Mesenchymal stem cell (in vitro differentiated cells and primary cell): ENCODE measurements around the gene MB.
A peak's percentile ranks its signal among the peaks of the same experiment; 100 is the strongest.

Source experiments
- DNase-seq: peaks from one replicate; pipeline ENCODE4 v3.0.0-alpha.2; 2013
- H2AFZ ChIP-seq: one replicate; pipeline ENCODE4 v1.6.1; 2013; ENCODE audit warnings: low read depth, mild to moderate bottlenecking, control low read depth, inconsistent platforms, low read length, moderate library complexity
- H2AK5ac ChIP-seq: 2 replicates; pipeline ENCODE4 v1.6.1; 2013; ENCODE audit warnings: low read length, moderate library complexity, mild to moderate bottlenecking, inconsistent platforms; ENCODE audit not compliant: severe bottlenecking
- H2BK120ac ChIP-seq: one replicate; pipeline ENCODE4 v1.6.1; 2013; ENCODE audit warnings: low read depth, mild to moderate bottlenecking, inconsistent platforms, low read length, moderate library complexity
- H2BK12ac ChIP-seq, 2 experiments: one replicate each; pipeline ENCODE4 v1.6.1; 2013; ENCODE audit warnings: inconsistent platforms in 2 of 2, low read length in 2 of 2, mild to moderate bottlenecking in 2 of 2, moderate library complexity in 2 of 2, control low read depth in 1 of 2
- H2BK15ac ChIP-seq: one replicate; pipeline ENCODE4 v1.6.1; 2013; ENCODE audit warnings: mild to moderate bottlenecking, low read depth, inconsistent platforms; ENCODE audit not compliant: poor library complexity, severe bottlenecking
- H2BK5ac ChIP-seq: 2 replicates; pipeline ENCODE4 v1.6.1; 2013; ENCODE audit warnings: low read depth, mild to moderate bottlenecking, low read length, control low read depth, inconsistent platforms; ENCODE audit not compliant: poor library complexity, severe bottlenecking
- H3K14ac ChIP-seq, 2 experiments: one replicate each; pipeline ENCODE4 v1.6.1; 2013; ENCODE audit warnings: inconsistent platforms in 2 of 2, low read length in 2 of 2, control low read depth in 1 of 2, mild to moderate bottlenecking in 1 of 2, moderate library complexity in 1 of 2
- H3K18ac ChIP-seq, 2 experiments: one replicate each; pipeline ENCODE4 v1.6.1; 2013; ENCODE audit warnings: inconsistent platforms in 2 of 2, low read length in 2 of 2, control low read depth in 1 of 2, low read depth in 1 of 2, mild to moderate bottlenecking in 1 of 2
- H3K23ac ChIP-seq, 2 experiments: one replicate each; pipeline ENCODE4 v1.6.1; 2013; ENCODE audit warnings: inconsistent platforms in 2 of 2, low read length in 2 of 2, mild to moderate bottlenecking in 2 of 2, moderate library complexity in 2 of 2, control low read depth in 1 of 2
- H3K27ac ChIP-seq: 2 replicates; pipeline ENCODE4 v1.5.1; 2013; ENCODE audit warnings: mild to moderate bottlenecking, moderate library complexity, low read length, control low read depth, inconsistent platforms; ENCODE audit not compliant: poor library complexity, severe bottlenecking
- H3K27me3 ChIP-seq, 2 experiments: 2 replicates each; pipeline versions ENCODE4 v1.6.1 to v1.7.0; 2013; ENCODE audit warnings: low read length in 2 of 2, mild to moderate bottlenecking in 2 of 2, moderate library complexity in 2 of 2, control low read depth in 1 of 2, inconsistent platforms in 1 of 2; ENCODE audit not compliant: control insufficient read depth in 1 of 2, insufficient read depth in 1 of 2
- H3K36me3 ChIP-seq, 2 experiments: 2 replicates each; pipeline versions ENCODE4 v1.6.1 to v1.7.0; 2013; ENCODE audit warnings: low read length in 2 of 2, control low read depth in 1 of 2, inconsistent platforms in 1 of 2, low read depth in 1 of 2, mild to moderate bottlenecking in 1 of 2; ENCODE audit not compliant: insufficient read depth in 2 of 2, control insufficient read depth in 1 of 2
- H3K4ac ChIP-seq, 2 experiments: one replicate each; pipeline ENCODE4 v1.6.1; 2013; ENCODE audit warnings: inconsistent platforms in 2 of 2, low read length in 2 of 2, mild to moderate bottlenecking in 2 of 2, moderate library complexity in 2 of 2, control low read depth in 1 of 2, low read depth in 1 of 2
- H3K4me1 ChIP-seq: 2 replicates; pipeline ENCODE4 v1.6.1; 2013; ENCODE audit warnings: low read depth, low read length, control low read depth; ENCODE audit not compliant: control insufficient read depth, insufficient read depth
- H3K4me2 ChIP-seq: 2 replicates; pipeline ENCODE4 v1.6.1; 2013; ENCODE audit warnings: low read length, mild to moderate bottlenecking, inconsistent platforms; ENCODE audit not compliant: poor library complexity, severe bottlenecking
- H3K4me3 ChIP-seq, 2 experiments: 2 replicates each; pipeline versions ENCODE4 v1.5.1 to v1.7.0; 2013; ENCODE audit warnings: low read length in 2 of 2, mild to moderate bottlenecking in 2 of 2, control low read depth in 1 of 2, low read depth in 1 of 2; ENCODE audit not compliant: insufficient read depth in 1 of 2
- H3K79me1 ChIP-seq: replicated peaks from 2 replicates; pipeline ENCODE4 v1.6.1; 2013; ENCODE audit warnings: mild to moderate bottlenecking, control low read depth, low read length, inconsistent platforms; ENCODE audit not compliant: poor library complexity, severe bottlenecking
- H3K9ac ChIP-seq: 2 replicates; pipeline ENCODE4 v1.7.0; 2013; ENCODE audit warnings: mild to moderate bottlenecking, low read length, moderate library complexity
- H3K9me3 ChIP-seq: 2 replicates; pipeline ENCODE4 v1.7.0; 2013; ENCODE audit warnings: mild to moderate bottlenecking, low read length; ENCODE audit not compliant: control insufficient read depth
- H4K8ac ChIP-seq: one replicate; pipeline ENCODE4 v1.6.1; 2013; ENCODE audit warnings: inconsistent platforms, mild to moderate bottlenecking, low read length, moderate library complexity
- H4K91ac ChIP-seq: one replicate; pipeline ENCODE4 v1.6.1; 2013; ENCODE audit warnings: mild to moderate bottlenecking, low read length, inconsistent platforms
- WGBS: methylation state at CpG from one replicate; pipeline ENCODE4 v1.1.7; 2013; ENCODE audit warnings: mixed read lengths; 5-methylcytosine and 5-hydroxymethylcytosine counted together

The MB gene

GRCh38 chr22:35578836-35579575 lies 38.1 kb downstream of the MB start:
- H3K4me1 ChIP-seq = peaks cover 3% of the 10 kb centered on the region
- no peak overlapping the region for H2BK120ac ChIP-seq
- no peak overlapping the region for H3K27ac ChIP-seq
- no peaks in the 10 kb centered on the region for H3K9me3 ChIP-seq
- no peaks in the 10 kb centered on the region for H3K36me3 ChIP-seq
- no peak overlapping the region for H2AFZ ChIP-seq
- 85% methylated on average over 19 of the region's 19 CpGs for WGBS
- no peak overlapping the region for H3K4me3 ChIP-seq
- H3K9ac ChIP-seq = no peak overlapping the region
- no peak overlapping the region for H2BK5ac ChIP-seq
- no peak overlapping the region for H3K23ac ChIP-seq
- peak overlapping the region in 1 of 2 experiments; percentile 2 for H3K14ac ChIP-seq
- peak overlapping the region in 1 of 2 experiments; percentile 28 for H3K18ac ChIP-seq
- no peak overlapping the region for H4K91ac ChIP-seq
- H3K79me1 ChIP-seq = no peaks in the 10 kb centered on the region
- peaks cover 0 to 13% of the 10 kb centered on the region in 2 experiments for H3K27me3 ChIP-seq
- no peak overlapping the region for H3K4me2 ChIP-seq
- DNase-seq = no peak
- no peak overlapping the region for H2BK15ac ChIP-seq
- H2BK12ac ChIP-seq = peak overlapping the region in 1 of 2 experiments; percentile 15
- no peak overlapping the region for H2AK5ac ChIP-seq
- no peak overlapping the region for H3K4ac ChIP-seq
- no peak overlapping the region for H4K8ac ChIP-seq

GRCh38 chr22:35577799-35578659 lies 39.1 kb downstream of the MB start:
- Histone ChIP-seq H2BK120ac (no peak overlapping the region), H3K9me3 (no peaks in the 10 kb centered on the region), H3K4me1 (peaks cover 3% of the 10 kb centered on the region), H3K9ac (no peak overlapping the region), H2AK5ac (no peak overlapping the region), H3K79me1 (no peaks in the 10 kb centered on the region), H4K91ac (no peak overlapping the region), H3K27ac (no peak overlapping the region), H2BK15ac (no peak overlapping the region), H3K4ac (no peak overlapping the region), H2BK12ac (no peak overlapping the region), H2BK5ac (no peak overlapping the region), H3K14ac (no peak overlapping the region), H3K4me3 (no peak overlapping the region), H3K27me3 (peaks cover 0 to 13% of the 10 kb centered on the region in 2 experiments), H2AFZ (no peak overlapping the region), H4K8ac (no peak overlapping the region), H3K4me2 (no peak overlapping the region), H3K36me3 (no peaks in the 10 kb centered on the region), H3K18ac (no peak overlapping the region), H3K23ac (no peak overlapping the region)
- 94% methylated on average over 2 of the region's 2 CpGs for WGBS
- no peak for DNase-seq

- WGBS = 96% methylated on average over 8 of the region's 8 CpGs
- no peak overlapping the region for H3K4me2 ChIP-seq
- no peak overlapping the region for H2BK15ac ChIP-seq
- H2BK12ac ChIP-seq = no peak overlapping the region
- H2BK5ac ChIP-seq = no peak overlapping the region
- H2BK120ac ChIP-seq = no peak overlapping the region
- H3K79me1 ChIP-seq = no peaks in the 10 kb centered on the region
- H3K4me3 ChIP-seq = no peak overlapping the region
- H3K9me3 ChIP-seq = no peaks in the 10 kb centered on the region
- no peak overlapping the region for H3K18ac ChIP-seq
- no peak overlapping the region for H3K23ac ChIP-seq
- peak overlapping the region in 1 of 2 experiments; percentile 74 for H3K4ac ChIP-seq
- no peak overlapping the region for H3K14ac ChIP-seq
- no peak overlapping the region for H4K8ac ChIP-seq
- peaks cover 3% of the 10 kb centered on the region for H3K4me1 ChIP-seq
- H3K27me3 ChIP-seq = peaks cover 0 to 13% of the 10 kb centered on the region in 2 experiments
- no peak overlapping the region for H2AFZ ChIP-seq
- no peak for DNase-seq
- H2AK5ac ChIP-seq = no peak overlapping the region
- no peak overlapping the region for H3K27ac ChIP-seq
- H3K36me3 ChIP-seq = no peaks in the 10 kb centered on the region
- no peak overlapping the region for H4K91ac ChIP-seq
- H3K9ac ChIP-seq = no peak overlapping the region
These were observed 40.5 kb downstream of the MB start for GRCh38 chr22:35576671-35577070.

GRCh38 chr22:35575116-35575748 lies 41.9 kb downstream of the MB start:
- H3K36me3 ChIP-seq = no peaks in the 10 kb centered on the region
- no peak for DNase-seq
- peaks cover 0 to 13% of the 10 kb centered on the region in 2 experiments for H3K27me3 ChIP-seq
- H3K4me2 ChIP-seq = no peak overlapping the region
- peaks cover 3% of the 10 kb centered on the region for H3K4me1 ChIP-seq
- H2BK5ac ChIP-seq = no peak overlapping the region
- H2BK12ac ChIP-seq = no peak overlapping the region
- H3K4ac ChIP-seq = no peak overlapping the region
- no peak overlapping the region for H2BK15ac ChIP-seq
- H3K79me1 ChIP-seq = no peaks in the 10 kb centered on the region
- no peak overlapping the region for H4K8ac ChIP-seq
- no peak overlapping the region for H3K9ac ChIP-seq
- no peaks in the 10 kb centered on the region for H3K9me3 ChIP-seq
- no peak overlapping the region for H4K91ac ChIP-seq
- no peak overlapping the region for H2AK5ac ChIP-seq
- no peak overlapping the region for H2AFZ ChIP-seq
- no peak overlapping the region for H3K27ac ChIP-seq
- WGBS = 59% methylated on average over 12 of the region's 15 CpGs
- H2BK120ac ChIP-seq = no peak overlapping the region
- H3K18ac ChIP-seq = peak overlapping the region in 1 of 2 experiments; percentile 38
- H3K4me3 ChIP-seq = no peak overlapping the region
- H3K14ac ChIP-seq = peak overlapping the region in 1 of 2 experiments; percentile 18
- no peak overlapping the region for H3K23ac ChIP-seq
